ENCODE data around the gene NOS1AP. TPM values are rescaled to one million over a fixed set of nuclear protein-coding genes. Genes with fewer than 3 reads are reported as not detected.

The NOS1AP gene
- total RNA-seq, 1 experiment from 2014 or later: 2.6 TPM

- POLR2A ChIA-PET (ENCODE audit: unreplicated experiment): interaction anchor here (0.7 kb wide), 1 partner anchor 19 kb away, joined by 3 read pairs; no protein-coding TSS in a partner anchor
- H3K27me3 ChIP-seq (ENCODE audit: low read length): no peaks in the 10 kb centered on the region
- no peak overlapping the region for H3K4me2 ChIP-seq (ENCODE audit: low read length)
Observed at GRCh38 chr1:162368451-162368850, 299.0 kb downstream of the NOS1AP start.

DNA sequence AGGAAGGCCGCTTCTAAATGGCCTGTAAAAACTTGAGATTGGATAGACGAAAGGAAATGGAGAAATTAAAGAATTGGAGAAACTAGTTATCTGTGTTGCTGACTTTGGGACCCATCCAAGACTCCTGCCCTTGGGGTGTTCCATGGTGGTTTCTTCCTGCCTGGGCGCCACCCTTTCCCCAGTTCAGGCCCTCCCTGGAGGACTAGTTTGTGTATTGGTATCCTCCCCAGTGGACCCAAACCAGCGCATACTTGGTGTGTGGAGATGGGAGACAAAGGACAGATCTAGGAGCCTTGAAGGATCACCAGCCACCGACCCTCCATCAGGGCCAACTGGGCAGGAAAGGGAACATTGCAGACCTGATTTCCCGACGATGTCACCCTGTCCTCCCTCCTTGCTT, 300.1 kb downstream of the NOS1AP start:
- BruUV-seq (replicated peaks): no TSS peak

More at GRCh38 chr1:162368451-162368850, 299.0 kb downstream of the NOS1AP start:
- Histone ChIP-seq H3K36me3 (ENCODE audit: low read depth, low read length) (no peaks in the 10 kb centered on the region), H3K9me3 (ENCODE audit: low read length) (no peaks in the 10 kb centered on the region), H3K4me3 (ENCODE audit: low read length) (no peak overlapping the region), H4K20me1 (ENCODE audit: low read length) (no peaks in the 10 kb centered on the region), H3F3A (ENCODE audit: low read length, unreplicated experiment) (no peaks in the 10 kb centered on the region), H3K9ac (ENCODE audit: low read length) (no peak overlapping the region), H3K27ac (ENCODE audit: low read length) (no peak overlapping the region), H3K79me2 (ENCODE audit: low read length) (no peaks in the 10 kb centered on the region), H3K9me2 (replicated peaks; ENCODE audit: low read length) (no peaks in the 10 kb centered on the region), H2AFZ (ENCODE audit: low read length) (no peak overlapping the region), H3K4me1 (ENCODE audit: insufficient read depth, low read length) (peaks cover 16% of the 10 kb centered on the region)
- no TSS peak for BruUV-seq (replicated peaks)
- no peak for TF ChIP-seq EZH2 (IDR thresholded peaks at IDR 0.05; ENCODE audit: low read length, unreplicated experiment)
- TF ChIP-seq, protein P1, sequence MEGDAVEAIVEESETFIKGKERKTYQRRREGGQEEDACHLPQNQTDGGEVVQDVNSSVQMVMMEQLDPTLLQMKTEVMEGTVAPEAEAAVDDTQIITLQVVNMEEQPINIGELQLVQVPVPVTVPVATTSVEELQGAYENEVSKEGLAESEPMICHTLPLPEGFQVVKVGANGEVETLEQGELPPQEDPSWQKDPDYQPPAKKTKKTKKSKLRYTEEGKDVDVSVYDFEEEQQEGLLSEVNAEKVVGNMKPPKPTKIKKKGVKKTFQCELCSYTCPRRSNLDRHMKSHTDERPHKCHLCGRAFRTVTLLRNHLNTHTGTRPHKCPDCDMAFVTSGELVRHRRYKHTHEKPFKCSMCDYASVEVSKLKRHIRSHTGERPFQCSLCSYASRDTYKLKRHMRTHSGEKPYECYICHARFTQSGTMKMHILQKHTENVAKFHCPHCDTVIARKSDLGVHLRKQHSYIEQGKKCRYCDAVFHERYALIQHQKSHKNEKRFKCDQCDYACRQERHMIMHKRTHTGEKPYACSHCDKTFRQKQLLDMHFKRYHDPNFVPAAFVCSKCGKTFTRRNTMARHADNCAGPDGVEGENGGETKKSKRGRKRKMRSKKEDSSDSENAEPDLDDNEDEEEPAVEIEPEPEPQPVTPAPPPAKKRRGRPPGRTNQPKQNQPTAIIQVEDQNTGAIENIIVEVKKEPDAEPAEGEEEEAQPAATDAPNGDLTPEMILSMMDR (conservative IDR thresholded peaks at IDR 0.05; ENCODE audit: low read depth, low read length): no peak
- intact Hi-C loops (cut with micrococcal nuclease): no loop called here
- CTCF ChIA-PET: interaction anchor here (0.6 kb wide), 1 partner anchor 509 kb away, joined by 4 read pairs; no protein-coding TSS in a partner anchor
- ATAC-seq (no peak), DNase-seq (no peak)

DNA sequence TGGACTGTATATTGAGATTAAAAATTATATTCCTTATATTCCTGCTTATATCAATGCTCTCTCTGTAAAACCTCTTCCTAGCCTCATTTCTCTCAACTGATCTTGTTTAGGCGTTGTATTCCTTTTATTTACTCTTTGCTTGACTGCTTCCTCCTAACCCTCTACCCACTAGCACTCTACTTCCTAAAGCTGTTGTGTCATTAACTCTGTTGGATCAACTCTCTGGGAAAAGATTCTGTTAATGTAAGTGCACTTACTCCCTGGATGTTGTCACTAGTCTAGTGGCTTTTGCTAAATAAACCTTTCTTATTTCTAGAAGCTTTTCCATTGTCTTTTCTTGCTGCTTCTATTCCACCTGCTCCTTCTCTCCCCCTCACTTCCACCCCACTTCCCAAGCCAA, 300.7 kb downstream of the NOS1AP start:
- DNase-seq: no peak
- ATAC-seq: no peak
- no peak overlapping the region for H3K4me2 ChIP-seq (ENCODE audit: low read length)
- H3K27ac ChIP-seq (ENCODE audit: low read length): no peak overlapping the region
- H3K79me2 ChIP-seq (ENCODE audit: low read length): no peaks in the 10 kb centered on the region
- no peaks in the 10 kb centered on the region for H3F3A ChIP-seq (ENCODE audit: low read length, unreplicated experiment)
- no peak overlapping the region for H3K4me3 ChIP-seq (ENCODE audit: low read length)
- H2AFZ ChIP-seq (ENCODE audit: low read length): no peak overlapping the region
- no peaks in the 10 kb centered on the region for H3K9me2 ChIP-seq (replicated peaks; ENCODE audit: low read length)
- no peaks in the 10 kb centered on the region for H3K9me3 ChIP-seq (ENCODE audit: low read length)
- peaks cover 28% of the 10 kb centered on the region for H3K4me1 ChIP-seq (ENCODE audit: insufficient read depth, low read length)
- H3K9ac ChIP-seq (ENCODE audit: low read length): no peak overlapping the region
- TF ChIP-seq, protein P1 (conservative IDR thresholded peaks at IDR 0.05; ENCODE audit: low read depth, low read length): no peak
- TF ChIP-seq EZH2phosphoT487 (IDR thresholded peaks at IDR 0.05; ENCODE audit: borderline replicate concordance, low read length) (no peak), EZH2 (IDR thresholded peaks at IDR 0.05; ENCODE audit: low read length, unreplicated experiment) (no peak)
- no peaks in the 10 kb centered on the region for H4K20me1 ChIP-seq (ENCODE audit: low read length)
- CTCF ChIA-PET: no interaction called here
- no peaks in the 10 kb centered on the region for H3K36me3 ChIP-seq (ENCODE audit: low read depth, low read length)
- H3K27me3 ChIP-seq (ENCODE audit: low read length): no peaks in the 10 kb centered on the region
- BruUV-seq (replicated peaks): no TSS peak
- intact Hi-C loops (cut with micrococcal nuclease): no loop called here
- POLR2A ChIA-PET (ENCODE audit: unreplicated experiment): no interaction called here

More for the DNA sequence above, 300.1 kb downstream of the NOS1AP start:
- H4K20me1 ChIP-seq (ENCODE audit: low read length): no peaks in the 10 kb centered on the region
- intact Hi-C loops (cut with micrococcal nuclease): no loop called here
- POLR2A ChIA-PET (ENCODE audit: unreplicated experiment): no interaction called here
- H3K36me3 ChIP-seq (ENCODE audit: low read depth, low read length): no peaks in the 10 kb centered on the region
- no peaks in the 10 kb centered on the region for H3F3A ChIP-seq (ENCODE audit: low read length, unreplicated experiment)
- no peaks in the 10 kb centered on the region for H3K9me2 ChIP-seq (replicated peaks; ENCODE audit: low read length)
- H3K27me3 ChIP-seq (ENCODE audit: low read length): no peaks in the 10 kb centered on the region
- H3K4me3 ChIP-seq (ENCODE audit: low read length): no peak overlapping the region
- H3K9me3 ChIP-seq (ENCODE audit: low read length): no peaks in the 10 kb centered on the region
- no peak overlapping the region for H3K27ac ChIP-seq (ENCODE audit: low read length)
- TF ChIP-seq, protein P1 (conservative IDR thresholded peaks at IDR 0.05; ENCODE audit: low read depth, low read length): no peak
- TF ChIP-seq EZH2 (IDR thresholded peaks at IDR 0.05; ENCODE audit: low read length, unreplicated experiment) (no peak), EZH2phosphoT487 (IDR thresholded peaks at IDR 0.05; ENCODE audit: borderline replicate concordance, low read length) (no peak)
- CTCF ChIA-PET: no interaction called here
- ATAC-seq: no peak
- H2AFZ ChIP-seq (ENCODE audit: low read length): no peak overlapping the region
- no peak overlapping the region for H3K9ac ChIP-seq (ENCODE audit: low read length)
- DNase-seq: no peak
- H3K4me2 ChIP-seq (ENCODE audit: low read length): no peak overlapping the region
- H3K4me1 ChIP-seq (ENCODE audit: insufficient read depth, low read length): peaks cover 27% of the 10 kb centered on the region
- H3K79me2 ChIP-seq (ENCODE audit: low read length): no peaks in the 10 kb centered on the region
